ENCODE data around the gene TMEM184A. TPM values are rescaled to one million over a fixed set of nuclear protein-coding genes. Genes with fewer than 3 reads are reported as not detected.

TMEM184A gene
- 10 to 100 TPM; 15.1 to 32.8 (median 26.7) TPM for total RNA-seq
- long read RNA-seq: 0 reads

DNA sequence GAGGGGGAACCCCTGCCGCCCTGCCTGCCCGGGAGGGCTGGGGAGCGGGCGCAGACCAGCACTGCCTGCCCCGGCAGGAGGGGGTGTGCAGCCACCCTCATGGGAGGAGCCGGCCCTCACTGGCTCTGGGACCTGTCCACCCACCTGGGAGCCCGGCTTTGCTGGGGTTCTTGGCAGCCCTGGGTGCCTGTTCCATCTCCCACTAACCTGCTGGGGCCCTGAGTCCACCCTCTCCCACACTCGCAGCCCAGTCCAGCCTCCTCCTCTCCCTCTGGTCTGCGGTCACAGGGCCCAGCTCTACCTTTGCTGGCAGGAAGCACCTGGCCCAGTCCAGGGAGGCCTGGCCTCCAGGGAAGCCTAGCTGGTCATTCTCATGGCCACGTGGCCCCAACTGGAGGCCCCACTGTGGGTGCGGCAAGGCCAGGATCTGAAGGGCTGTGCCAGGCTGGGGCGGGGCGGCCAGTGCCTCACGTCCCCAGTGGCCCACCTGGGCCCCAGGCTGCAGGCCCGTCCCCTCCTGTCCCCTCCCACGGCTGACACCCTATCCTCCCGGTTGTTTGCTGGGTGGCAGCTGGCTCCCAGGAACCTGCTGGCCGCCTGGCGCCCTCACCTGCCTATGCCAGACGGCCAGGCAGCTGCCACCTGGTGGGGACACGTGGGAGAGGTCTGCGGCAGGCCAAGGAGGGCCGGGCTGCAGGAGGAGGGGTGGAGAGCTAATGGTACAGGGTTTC lies at the start of gene TMEM184A:
Gene TMEM184A, minus strand, starts transcription at position 393 of the 731 bp plus-strand sequence. CDS start 721 bp downstream, outside the sequence.
- H3K36me3 ChIP-seq: no peaks in the 10 kb centered on the region
- no peaks in the 10 kb centered on the region for H3K27me3 ChIP-seq
- H3K27ac ChIP-seq: peak within 1 kb of the TSS; percentile 76 to 82 (median 82)
- H3K4me1 ChIP-seq: peaks cover 0 to 9% (median 0%) of the 10 kb centered on the region in 4 donors
- TF ChIP-seq, protein P1, sequence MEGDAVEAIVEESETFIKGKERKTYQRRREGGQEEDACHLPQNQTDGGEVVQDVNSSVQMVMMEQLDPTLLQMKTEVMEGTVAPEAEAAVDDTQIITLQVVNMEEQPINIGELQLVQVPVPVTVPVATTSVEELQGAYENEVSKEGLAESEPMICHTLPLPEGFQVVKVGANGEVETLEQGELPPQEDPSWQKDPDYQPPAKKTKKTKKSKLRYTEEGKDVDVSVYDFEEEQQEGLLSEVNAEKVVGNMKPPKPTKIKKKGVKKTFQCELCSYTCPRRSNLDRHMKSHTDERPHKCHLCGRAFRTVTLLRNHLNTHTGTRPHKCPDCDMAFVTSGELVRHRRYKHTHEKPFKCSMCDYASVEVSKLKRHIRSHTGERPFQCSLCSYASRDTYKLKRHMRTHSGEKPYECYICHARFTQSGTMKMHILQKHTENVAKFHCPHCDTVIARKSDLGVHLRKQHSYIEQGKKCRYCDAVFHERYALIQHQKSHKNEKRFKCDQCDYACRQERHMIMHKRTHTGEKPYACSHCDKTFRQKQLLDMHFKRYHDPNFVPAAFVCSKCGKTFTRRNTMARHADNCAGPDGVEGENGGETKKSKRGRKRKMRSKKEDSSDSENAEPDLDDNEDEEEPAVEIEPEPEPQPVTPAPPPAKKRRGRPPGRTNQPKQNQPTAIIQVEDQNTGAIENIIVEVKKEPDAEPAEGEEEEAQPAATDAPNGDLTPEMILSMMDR (IDR thresholded peaks at IDR 0.05): peak; percentile 58 to 80 (median 70)
- TF ChIP-seq POLR2A (IDR thresholded peaks at IDR 0.05): peak; percentile 84
- 20% methylated on average over 2 of the region's 23 CpGs for WGBS (ENCODE audit: insufficient coverage, low coverage, low lambda C conversion rate, missing lambda C conversion rate)
- ATAC-seq: peak; percentile 88 to 94 (median 90)
- intact Hi-C loops (cut with DNase I): no loop called here
- H3K4me3 ChIP-seq: peak within 1 kb of the TSS; percentile 57 to 61 (median 60)
- no peaks in the 10 kb centered on the region for H3K9me3 ChIP-seq
- peak; percentile 93 to 98 (median 96) for DNase-seq

DNA sequence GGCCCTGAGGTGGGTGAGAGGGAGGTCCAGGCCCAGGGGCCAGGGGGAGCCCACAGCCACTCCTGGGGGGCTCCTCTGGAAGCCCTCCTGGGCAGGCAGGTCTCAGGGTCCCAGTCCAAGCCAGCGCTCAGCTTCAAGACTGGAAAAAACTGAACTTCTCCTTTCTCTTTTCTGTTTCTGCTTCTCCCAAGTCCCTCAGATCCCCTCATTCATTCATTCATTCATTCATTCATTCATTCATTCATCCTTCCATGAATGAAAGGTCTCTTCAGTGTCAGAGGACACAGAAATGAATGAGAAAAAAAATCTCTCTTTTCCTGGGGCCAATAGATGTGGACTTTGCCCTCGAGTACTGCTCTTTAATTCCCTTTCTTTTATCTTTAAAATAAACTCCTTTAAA lies 48.4 kb upstream of the TMEM184A start:
- Histone ChIP-seq H3K4me1 (no peaks in the 10 kb centered on the region), H3K27me3 (no peaks in the 10 kb centered on the region), H3K4me3 (no peak overlapping the region), H3K36me3 (no peaks in the 10 kb centered on the region), H3K9me3 (no peaks in the 10 kb centered on the region), H3K27ac (no peak overlapping the region)
- TF ChIP-seq, protein P1 (IDR thresholded peaks at IDR 0.05): no peak
- TF ChIP-seq POLR2A (IDR thresholded peaks at IDR 0.05): no peak
- ATAC-seq: no peak
- intact Hi-C loops (cut with DNase I): no loop called here
- 22% methylated on average over 1 of the region's 2 CpGs for WGBS (ENCODE audit: insufficient coverage, low coverage, low lambda C conversion rate, missing lambda C conversion rate)
- no peak for DNase-seq

DNA sequence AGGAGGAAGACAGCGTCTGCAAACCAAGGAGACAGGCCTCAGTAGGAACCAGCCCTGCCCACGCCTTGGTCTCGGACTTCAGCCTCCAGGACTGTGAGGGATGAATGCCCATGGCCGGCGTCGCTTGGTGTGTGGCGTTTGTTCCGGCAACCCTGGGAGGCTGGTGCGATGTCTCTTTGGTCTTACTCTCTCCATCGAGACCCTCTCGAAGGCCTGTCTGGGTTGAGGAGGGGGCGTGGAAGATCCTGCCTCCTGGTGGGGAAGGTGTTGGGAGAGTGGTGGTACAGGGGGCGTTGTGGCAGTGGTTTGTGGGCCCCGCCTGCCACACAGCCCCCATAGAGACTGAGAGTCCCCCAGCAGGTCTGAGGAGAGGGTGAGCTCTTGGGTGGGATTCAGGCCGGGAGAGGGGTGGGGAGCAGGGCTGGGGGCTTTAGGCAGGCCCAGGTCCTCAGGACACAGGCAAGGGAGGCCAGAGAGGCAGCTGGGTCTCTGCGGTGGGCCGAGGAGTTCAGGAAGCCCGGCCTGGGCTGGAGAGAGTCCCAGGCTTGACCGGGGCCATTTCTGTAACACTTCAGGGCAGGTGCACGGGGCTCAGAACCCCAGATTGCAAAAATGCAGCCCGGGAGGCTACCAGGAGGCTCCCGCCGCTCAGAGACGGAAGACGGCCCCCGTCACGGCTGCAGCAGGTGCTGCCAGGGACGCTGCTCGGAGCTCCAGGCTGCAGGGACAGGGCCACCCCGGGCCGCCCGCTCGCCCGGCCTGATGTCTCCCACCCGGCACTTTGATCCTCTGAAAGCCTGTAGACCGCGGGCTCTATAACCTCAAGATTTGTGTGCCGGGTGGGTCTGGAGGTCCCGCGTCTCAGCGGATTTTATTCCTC lies 47.6 kb upstream of the TMEM184A start:
- TF ChIP-seq, protein P1 (IDR thresholded peaks at IDR 0.05): no peak
- no peak for TF ChIP-seq POLR2A (IDR thresholded peaks at IDR 0.05)
- 62% methylated on average over 8 of the region's 41 CpGs for WGBS (ENCODE audit: insufficient coverage, low coverage, low lambda C conversion rate, missing lambda C conversion rate)
- H3K4me1 ChIP-seq: no peaks in the 10 kb centered on the region
- no peaks in the 10 kb centered on the region for H3K27me3 ChIP-seq
- intact Hi-C loops (cut with DNase I): no loop called here
- H3K4me3 ChIP-seq: no peak overlapping the region
- H3K9me3 ChIP-seq: no peaks in the 10 kb centered on the region
- ATAC-seq (no peak), DNase-seq (no peak)
- H3K36me3 ChIP-seq: no peaks in the 10 kb centered on the region
- H3K27ac ChIP-seq: no peak overlapping the region

DNA sequence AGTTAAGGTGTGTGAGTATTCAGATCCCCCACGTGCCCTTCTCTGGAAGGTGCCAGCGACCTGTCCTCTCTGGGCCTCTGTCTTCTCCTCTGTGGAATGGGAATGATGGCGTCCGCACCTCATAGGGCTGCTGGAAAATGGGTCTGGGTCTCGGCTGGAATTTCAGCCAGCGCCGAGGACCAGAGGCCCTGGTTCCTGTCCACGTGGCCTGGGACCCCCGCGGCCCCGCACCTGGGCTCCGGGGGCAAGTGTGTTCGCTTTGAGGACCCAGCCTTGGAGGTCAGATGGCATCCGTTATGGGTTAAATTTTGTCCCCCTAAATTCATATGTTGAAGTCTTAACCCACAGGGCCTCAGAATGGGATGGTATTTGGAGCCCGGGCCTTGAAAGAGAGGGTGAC lies 46.4 kb upstream of the TMEM184A start:
- no peak overlapping the region for H3K4me3 ChIP-seq
- TF ChIP-seq, protein P1 (IDR thresholded peaks at IDR 0.05): no peak
- no peak for TF ChIP-seq POLR2A (IDR thresholded peaks at IDR 0.05)
- H3K36me3 ChIP-seq: no peaks in the 10 kb centered on the region
- ATAC-seq: no peak
- no peak for DNase-seq
- no peaks in the 10 kb centered on the region for H3K9me3 ChIP-seq
- WGBS (ENCODE audit: insufficient coverage, low coverage, low lambda C conversion rate, missing lambda C conversion rate): 83% methylated on average over 2 of the region's 15 CpGs
- no peak overlapping the region for H3K27ac ChIP-seq
- intact Hi-C loops (cut with DNase I): no loop called here
- H3K27me3 ChIP-seq: no peaks in the 10 kb centered on the region
- H3K4me1 ChIP-seq: no peaks in the 10 kb centered on the region
